ENCODE data around the gene GBF1. TPM values are rescaled to one million over a fixed set of nuclear protein-coding genes. Genes with fewer than 3 reads are reported as not detected.

Gene GBF1
- total and polyA plus RNA-seq, 2 of the 13 experiments (the other 11 are each of a cell fraction or from before 2014, with no cell fraction given) = 17.1 to 21.9 TPM

DNA sequence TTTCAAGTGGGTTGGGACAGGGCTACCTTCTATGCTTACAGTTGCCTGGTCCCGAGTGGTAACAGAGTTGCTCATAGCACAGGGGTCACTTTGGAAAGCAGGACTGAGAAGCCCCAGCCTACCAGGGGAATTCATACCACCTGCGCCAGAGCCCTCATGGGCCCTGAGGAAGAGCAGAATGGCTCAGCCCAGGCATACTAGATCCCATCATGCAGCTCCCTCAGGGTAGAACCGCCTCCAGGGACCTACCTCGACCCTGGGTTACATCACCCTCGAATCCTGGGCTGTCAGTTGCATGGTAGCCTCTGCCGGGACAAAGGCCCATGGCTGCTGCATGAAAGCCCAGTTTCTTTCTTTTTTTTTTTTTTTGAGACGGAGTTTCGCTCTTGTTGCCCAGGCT is 184.1 kb downstream of the GBF1 start:
- Histone ChIP-seq H3K9me3 (ENCODE audit: low read length) (no peaks in the 10 kb centered on the region), H2AFZ (ENCODE audit: low read length) (no peak overlapping the region), H3K9ac (ENCODE audit: insufficient read depth, low read depth, low read length) (no peak overlapping the region), H3K27ac (ENCODE audit: extremely low read length, insufficient read depth, low read length) (no peak overlapping the region), H3K79me2 (ENCODE audit: insufficient read depth, low read length) (peaks cover 5% of the 10 kb centered on the region), H3K36me3 (replicated peaks in 1 of 2; ENCODE audit: control insufficient read depth in 1 of 2, insufficient read depth in 2 of 2, low read length in 2 of 2) (peaks cover 0 to 1% of the 10 kb centered on the region in 2 experiments; a peak in 1 of 5 replicates), H3K4me1 (ENCODE audit: insufficient read depth, low read length) (peaks cover 24% of the 10 kb centered on the region), H3K4me2 (ENCODE audit: low read depth, low read length) (no peak overlapping the region), H4K20me1 (ENCODE audit: insufficient read depth, low read length) (no peaks in the 10 kb centered on the region), H3K4me3 (replicated peaks in 1 of 3; ENCODE audit: insufficient read depth in 1 of 3, low read depth in 2 of 3, low read length in 3 of 3) (no peak overlapping the region), H3K27me3 (ENCODE audit: control insufficient read depth in 1 of 2, insufficient read depth in 2 of 2, low read length in 2 of 2) (no peaks in the 10 kb centered on the region; a peak in 1 of 5 replicates)
- ChIA-PET POLR2A (interaction anchor here (0.5 kb wide), 1 partner anchor 13 kb away, joined by 3 read pairs; no protein-coding TSS in a partner anchor), CTCF (ENCODE audit: low intra/inter-chr PET ratio, low total read pairs) (no interaction called here)
- in situ Hi-C loops (cut with HindIII; ENCODE audit: extremely low pct_ligation_motif_present, low pct_unique_long_range_greater_than_20kb) (no loop called here), intact Hi-C loops (cut with micrococcal nuclease; ENCODE audit: unreplicated experiment) (no loop called here)
- BruUV-seq (replicated peaks) = no TSS peak
- TF ChIP-seq, protein P1, sequence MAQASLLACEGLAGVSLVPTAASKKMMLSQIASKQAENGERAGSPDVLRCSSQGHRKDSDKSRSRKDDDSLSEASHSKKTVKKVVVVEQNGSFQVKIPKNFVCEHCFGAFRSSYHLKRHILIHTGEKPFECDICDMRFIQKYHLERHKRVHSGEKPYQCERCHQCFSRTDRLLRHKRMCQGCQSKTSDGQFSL (CRISPR knock-in tag; IDR thresholded peaks at IDR 0.05) = no peak
- no peak for TF ChIP-seq IKZF4 (CRISPR knock-in tag; IDR thresholded peaks at IDR 0.05; ENCODE audit: borderline replicate concordance, low read depth, not compliant biosample characterization)
- ATAC-seq (no peak), FAIRE-seq (no peak), DNase-seq (ENCODE audit: low spot score) (no peak)
- WGBS (ENCODE audit: low lambda C conversion rate) = 78% methylated on average over 6 of the region's 8 CpGs

DNA sequence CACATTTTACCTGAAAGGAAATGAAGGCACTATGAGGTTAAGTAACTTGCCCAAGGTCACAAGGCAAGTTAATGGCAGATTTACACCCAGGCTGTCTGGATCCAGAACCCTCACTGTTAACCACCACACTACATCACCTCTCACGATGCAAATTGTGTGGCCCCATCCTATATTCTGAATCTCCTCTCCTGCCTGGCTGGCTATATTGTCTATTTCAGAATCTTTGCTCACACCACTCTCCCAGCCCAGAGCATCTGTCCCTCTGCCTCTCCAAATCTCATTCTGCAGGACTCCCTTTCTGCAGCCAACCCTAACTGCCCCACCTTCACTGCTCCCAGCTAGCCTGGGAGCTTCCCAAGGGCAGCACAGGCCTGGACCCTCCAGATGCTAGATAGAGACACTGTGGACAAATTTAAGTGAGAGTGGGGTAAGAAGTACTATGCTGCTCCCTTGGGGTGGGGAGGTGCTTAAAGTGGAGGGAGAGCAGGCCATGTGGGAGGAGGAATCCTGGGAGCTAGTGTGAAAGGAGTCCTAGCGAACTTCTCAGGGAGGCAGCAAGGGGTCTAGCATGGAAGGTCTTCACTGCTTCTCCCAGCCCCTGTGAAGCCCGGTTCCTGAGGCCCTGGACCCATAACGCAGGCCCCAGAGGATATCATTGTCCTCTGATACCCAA is 186.3 kb downstream of the GBF1 start:
- Histone ChIP-seq H3K79me2 (ENCODE audit: insufficient read depth, low read length) (peaks cover 5% of the 10 kb centered on the region), H3K27ac (ENCODE audit: extremely low read length, insufficient read depth, low read length) (peak overlapping the region; percentile 62), H3K4me2 (ENCODE audit: low read depth, low read length) (peak overlapping the region; percentile 76), H3K27me3 (ENCODE audit: control insufficient read depth in 1 of 2, insufficient read depth in 2 of 2, low read length in 2 of 2) (no peaks in the 10 kb centered on the region; a peak in 1 of 5 replicates), H4K20me1 (ENCODE audit: insufficient read depth, low read length) (no peaks in the 10 kb centered on the region), H3K4me1 (ENCODE audit: insufficient read depth, low read length) (peaks cover 32% of the 10 kb centered on the region), H3K9ac (ENCODE audit: insufficient read depth, low read depth, low read length) (peak overlapping the region; percentile 85), H3K9me3 (ENCODE audit: low read length) (no peaks in the 10 kb centered on the region), H2AFZ (ENCODE audit: low read length) (no peak overlapping the region), H3K36me3 (replicated peaks in 1 of 2; ENCODE audit: control insufficient read depth in 1 of 2, insufficient read depth in 2 of 2, low read length in 2 of 2) (no peaks in the 10 kb centered on the region), H3K4me3 (replicated peaks in 1 of 3; ENCODE audit: insufficient read depth in 1 of 3, low read depth in 2 of 3, low read length in 3 of 3) (peak overlapping the region; percentile 74 to 92 (median 91))
- POLR2A ChIA-PET = interaction anchor here (1.1 to 6.8 kb wide), 10 partner anchors 10 to 210 kb away, joined by 3 to 135 read pairs (median 8); partner anchors contain the start of genes C10orf95, FBXL15, NFKB2 and SUFU
- DNase-seq (ENCODE audit: low spot score) (no peak), FAIRE-seq (no peak), ATAC-seq (peak; percentile 6)
- WGBS (ENCODE audit: low lambda C conversion rate) = 14% methylated on average over 4 of the region's 4 CpGs
- in situ Hi-C loops (cut with HindIII; ENCODE audit: extremely low pct_ligation_motif_present, low pct_unique_long_range_greater_than_20kb) (no loop called here), intact Hi-C loops (cut with micrococcal nuclease; ENCODE audit: unreplicated experiment) (loop anchor here (1.0 to 2.0 kb wide), 2 partner anchors 9 to 17 kb away; no protein-coding TSS in a partner anchor)
- BruUV-seq (replicated peaks) = no TSS peak
- CTCF ChIA-PET (ENCODE audit: low intra/inter-chr PET ratio, low total read pairs) = no interaction called here
- no peak for TF ChIP-seq NFE2 (CRISPR knock-in tag; IDR thresholded peaks at IDR 0.05)
- TF ChIP-seq ARID2 (CRISPR knock-in tag; IDR thresholded peaks at IDR 0.05; ENCODE audit: borderline replicate concordance) = 0 out of 2 replicates have a peak, but pooled peaks have one; percentile 35
- no peak for TF ChIP-seq ZNF816 (CRISPR knock-in tag; IDR thresholded peaks at IDR 0.05; ENCODE audit: borderline replicate concordance)
- TF ChIP-seq, protein P2, sequence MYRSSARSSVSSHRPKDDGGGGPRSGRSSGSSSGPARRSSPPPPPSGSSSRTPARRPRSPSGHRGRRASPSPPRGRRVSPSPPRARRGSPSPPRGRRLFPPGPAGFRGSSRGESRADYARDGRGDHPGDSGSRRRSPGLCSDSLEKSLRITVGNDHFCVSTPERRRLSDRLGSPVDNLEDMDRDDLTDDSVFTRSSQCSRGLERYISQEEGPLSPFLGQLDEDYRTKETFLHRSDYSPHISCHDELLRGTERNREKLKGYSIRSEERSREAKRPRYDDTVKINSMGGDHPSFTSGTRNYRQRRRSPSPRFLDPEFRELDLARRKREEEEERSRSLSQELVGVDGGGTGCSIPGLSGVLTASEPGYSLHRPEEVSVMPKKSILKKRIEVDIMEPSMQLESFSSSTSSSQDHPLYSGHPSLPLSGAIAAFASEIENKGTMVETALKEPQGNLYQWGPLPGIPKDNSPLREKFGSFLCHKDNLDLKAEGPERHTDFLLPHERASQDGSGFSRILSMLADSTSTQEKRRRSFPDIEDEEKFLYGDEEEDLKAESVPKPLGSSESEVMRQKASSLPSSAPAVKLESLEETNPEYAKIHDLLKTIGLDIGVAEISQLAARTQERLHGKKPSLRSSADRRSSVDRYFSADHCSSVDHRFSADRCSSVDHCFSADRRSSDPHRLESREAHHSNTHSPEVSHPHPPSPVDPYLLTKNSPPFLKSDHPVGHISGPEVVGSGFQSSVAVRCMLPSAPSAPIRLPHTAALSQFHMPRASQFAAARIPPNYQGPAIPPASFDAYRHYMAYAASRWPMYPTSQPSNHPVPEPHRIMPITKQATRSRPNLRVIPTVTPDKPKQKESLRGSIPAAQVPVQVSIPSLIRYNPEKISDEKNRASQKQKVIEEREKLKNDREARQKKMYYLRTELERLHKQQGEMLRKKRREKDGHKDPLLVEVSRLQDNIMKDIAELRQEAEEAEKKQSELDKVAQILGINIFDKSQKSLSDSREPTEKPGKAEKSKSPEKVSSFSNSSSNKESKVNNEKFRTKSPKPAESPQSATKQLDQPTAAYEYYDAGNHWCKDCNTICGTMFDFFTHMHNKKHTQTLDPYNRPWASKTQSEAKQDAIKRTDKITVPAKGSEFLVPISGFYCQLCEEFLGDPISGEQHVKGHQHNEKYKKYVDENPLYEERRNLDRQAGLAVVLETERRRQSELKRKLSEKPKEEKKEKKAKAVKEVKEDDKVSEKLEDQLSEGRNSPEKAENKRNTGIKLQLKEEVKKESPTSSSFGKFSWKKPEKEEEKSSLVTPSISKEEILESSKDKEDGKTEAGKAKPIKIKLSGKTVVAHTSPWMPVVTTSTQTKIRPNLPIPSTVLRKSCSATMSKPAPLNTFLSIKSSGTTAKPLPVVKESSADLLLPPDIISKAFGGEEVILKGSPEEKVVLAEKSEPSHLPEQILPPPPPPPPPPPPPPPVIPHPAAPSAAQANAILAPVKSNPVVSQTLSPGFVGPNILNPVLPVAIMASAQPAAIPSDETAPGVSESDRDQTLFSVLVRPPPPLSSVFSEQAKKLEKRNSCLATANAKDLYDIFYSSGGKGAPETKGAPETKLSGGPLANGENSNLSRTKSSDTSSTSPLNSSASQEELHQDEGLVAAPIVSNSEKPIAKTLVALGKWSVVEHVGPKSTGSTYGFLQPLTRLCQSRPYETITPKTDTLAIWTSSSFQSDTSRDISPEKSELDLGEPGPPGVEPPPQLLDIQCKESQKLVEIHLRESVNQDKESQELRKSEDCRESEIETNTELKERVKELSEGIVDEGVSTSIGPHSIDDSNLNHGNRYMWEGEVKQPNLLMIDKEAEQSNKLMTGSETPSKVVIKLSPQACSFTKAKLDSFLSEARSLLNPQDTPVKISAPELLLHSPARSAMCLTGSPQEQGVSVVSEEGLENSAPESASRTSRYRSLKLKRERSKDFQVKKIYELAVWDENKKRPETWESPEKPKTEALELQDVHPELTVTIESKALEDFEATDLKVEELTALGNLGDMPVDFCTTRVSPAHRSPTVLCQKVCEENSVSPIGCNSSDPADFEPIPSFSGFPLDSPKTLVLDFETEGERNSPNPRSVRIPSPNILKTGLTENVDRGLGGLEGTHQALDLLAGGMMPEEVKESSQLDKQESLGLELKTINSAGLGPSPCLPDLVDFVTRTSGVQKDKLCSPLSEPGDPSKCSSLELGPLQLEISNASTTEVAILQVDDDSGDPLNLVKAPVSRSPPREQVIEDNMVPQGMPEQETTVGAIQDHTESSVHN (CRISPR knock-in tag; IDR thresholded peaks at IDR 0.05) = no peak
- no peak for TF ChIP-seq TBL1XR1 (IDR thresholded peaks at IDR 0.05; ENCODE audit: borderline replicate concordance, low read length, partially characterized antibody)
- TF ChIP-seq AKAP8 (CRISPR knock-in tag; IDR thresholded peaks at IDR 0.05) = no peak
